ENCODE measurements around the gene GNA12. TPM values are rescaled to one million over a fixed set of nuclear protein-coding genes. Genes with fewer than 3 reads are reported as not detected.

Gene GNA12
- total RNA-seq, 5 donors from 2014 or later (not counting 1 experiment from before 2014, with no cell fraction given) = 17.9 to 22.5 (median 22.1) TPM

GRCh38 chr7:2818121-2818520, 26.0 kb downstream of the GNA12 start:
- DNase-seq (no peak), ATAC-seq (replicated peaks in 1 of 4) (no peak)
- Mint-ChIP-seq H3K4me1 (peaks cover 19 to 37% (median 24%) of the 10 kb centered on the region in 3 donors), H3K27me3 (no peaks in the 10 kb centered on the region), H3K27ac (no peak overlapping the region), H3K4me3 (no peak overlapping the region), H3K9me3 (no peaks in the 10 kb centered on the region), H3K36me3 (peaks cover 25% of the 10 kb centered on the region)
- Histone ChIP-seq H3K27ac (ENCODE audit: low read length) (no peak overlapping the region), H3K9me3 (no peaks in the 10 kb centered on the region), H3K4me3 (ENCODE audit: control insufficient read depth in 1 of 2, extremely low read depth in 1 of 2, low read length in 1 of 2) (no peak overlapping the region), H3K36me3 (ENCODE audit: control insufficient read depth in 2 of 2, extremely low read depth in 1 of 2, insufficient read depth in 1 of 2, low read length in 1 of 2) (no peaks in the 10 kb centered on the region), H3K27me3 (replicated peaks in 1 of 2; ENCODE audit: control insufficient read depth in 2 of 2, extremely low read depth in 1 of 2, insufficient read depth in 2 of 2, low read length in 1 of 2) (no peaks in the 10 kb centered on the region), H3K4me1 (ENCODE audit: control insufficient read depth in 1 of 2, extremely low read depth in 1 of 2, insufficient read depth in 2 of 2, low read length in 2 of 2) (no peaks in the 10 kb centered on the region)
- CTCF ChIA-PET = no interaction called here
- POLR2A ChIA-PET = no interaction called here
- WGBS (ENCODE audit: insufficient coverage) = 94% methylated on average over 5 of the region's 7 CpGs

- Mint-ChIP-seq H3K4me1 (peaks cover 19 to 33% (median 24%) of the 10 kb centered on the region in 3 donors), H3K9me3 (no peaks in the 10 kb centered on the region), H3K27ac (no peak overlapping the region), H3K36me3 (peaks cover 25% of the 10 kb centered on the region), H3K4me3 (no peak overlapping the region), H3K27me3 (no peaks in the 10 kb centered on the region)
- no peaks in the 10 kb centered on the region for H3K9me3 ChIP-seq
- no peak for DNase-seq
- H3K27me3 ChIP-seq (replicated peaks in 1 of 2; ENCODE audit: control insufficient read depth in 2 of 2, extremely low read depth in 1 of 2, insufficient read depth in 2 of 2, low read length in 1 of 2) = no peaks in the 10 kb centered on the region
- no peaks in the 10 kb centered on the region for H3K4me1 ChIP-seq (ENCODE audit: control insufficient read depth in 1 of 2, extremely low read depth in 1 of 2, insufficient read depth in 2 of 2, low read length in 2 of 2)
- 94% methylated on average over 2 of the region's 3 CpGs for WGBS (ENCODE audit: insufficient coverage)
- CTCF ChIA-PET = no interaction called here
- H3K4me3 ChIP-seq (ENCODE audit: control insufficient read depth in 1 of 2, extremely low read depth in 1 of 2, low read length in 1 of 2) = no peak overlapping the region
- ATAC-seq (replicated peaks in 1 of 4) = no peak
- no peak overlapping the region for H3K27ac ChIP-seq (ENCODE audit: low read length)
- POLR2A ChIA-PET = no interaction called here
- H3K36me3 ChIP-seq (ENCODE audit: control insufficient read depth in 2 of 2, extremely low read depth in 1 of 2, insufficient read depth in 1 of 2, low read length in 1 of 2) = no peaks in the 10 kb centered on the region
These were observed 26.7 kb downstream of the GNA12 start for GRCh38 chr7:2817456-2817855.

- Histone ChIP-seq H3K27me3 (replicated peaks in 1 of 2; ENCODE audit: control insufficient read depth in 2 of 2, extremely low read depth in 1 of 2, insufficient read depth in 2 of 2, low read length in 1 of 2) (no peaks in the 10 kb centered on the region), H3K27ac (ENCODE audit: low read length) (no peak overlapping the region), H3K9me3 (no peaks in the 10 kb centered on the region), H3K36me3 (ENCODE audit: control insufficient read depth in 2 of 2, extremely low read depth in 1 of 2, insufficient read depth in 1 of 2, low read length in 1 of 2) (no peaks in the 10 kb centered on the region), H3K4me3 (ENCODE audit: control insufficient read depth in 1 of 2, extremely low read depth in 1 of 2, low read length in 1 of 2) (no peak overlapping the region), H3K4me1 (ENCODE audit: control insufficient read depth in 1 of 2, extremely low read depth in 1 of 2, insufficient read depth in 2 of 2, low read length in 2 of 2) (no peaks in the 10 kb centered on the region)
- Mint-ChIP-seq H3K27me3 (no peaks in the 10 kb centered on the region), H3K4me1 (peaks cover 7 to 24% (median 13%) of the 10 kb centered on the region in 3 donors), H3K9me3 (no peaks in the 10 kb centered on the region), H3K36me3 (peaks cover 26% of the 10 kb centered on the region), H3K27ac (no peak overlapping the region), H3K4me3 (no peak overlapping the region)
- ChIA-PET POLR2A (no interaction called here), CTCF (no interaction called here)
- ATAC-seq (replicated peaks in 1 of 4) (no peak), DNase-seq (no peak)
- WGBS (ENCODE audit: insufficient coverage) = 97% methylated on average over 11 of the region's 16 CpGs
These were observed 28.2 kb downstream of the GNA12 start for GRCh38 chr7:2815875-2816245.

- Histone ChIP-seq H3K4me1 (ENCODE audit: control insufficient read depth in 1 of 2, extremely low read depth in 1 of 2, insufficient read depth in 2 of 2, low read length in 2 of 2) (no peaks in the 10 kb centered on the region), H3K36me3 (ENCODE audit: control insufficient read depth in 2 of 2, extremely low read depth in 1 of 2, insufficient read depth in 1 of 2, low read length in 1 of 2) (no peaks in the 10 kb centered on the region), H3K27ac (ENCODE audit: low read length) (no peak overlapping the region), H3K4me3 (ENCODE audit: control insufficient read depth in 1 of 2, extremely low read depth in 1 of 2, low read length in 1 of 2) (no peak overlapping the region), H3K9me3 (no peaks in the 10 kb centered on the region), H3K27me3 (replicated peaks in 1 of 2; ENCODE audit: control insufficient read depth in 2 of 2, extremely low read depth in 1 of 2, insufficient read depth in 2 of 2, low read length in 1 of 2) (no peaks in the 10 kb centered on the region)
- H3K4me3 Mint-ChIP-seq = no peak overlapping the region
- H3K4me1 Mint-ChIP-seq = peaks cover 10 to 29% (median 13%) of the 10 kb centered on the region in 3 donors
- H3K27ac Mint-ChIP-seq = no peak overlapping the region
- CTCF ChIA-PET = interaction anchor here in 1 of 2 donors (0.6 kb wide), 1 partner anchor 20 kb away, joined by 4 read pairs; no protein-coding TSS in a partner anchor
- no peak for ATAC-seq (replicated peaks in 1 of 4)
- 93% methylated on average over 28 of the region's 31 CpGs for WGBS (ENCODE audit: insufficient coverage)
- peaks cover 30% of the 10 kb centered on the region for H3K36me3 Mint-ChIP-seq
- no peaks in the 10 kb centered on the region for H3K27me3 Mint-ChIP-seq
- no peak for DNase-seq
- no peaks in the 10 kb centered on the region for H3K9me3 Mint-ChIP-seq
- POLR2A ChIA-PET = interaction anchor here in 1 of 2 donors (0.6 kb wide), 1 partner anchor 37 kb away, joined by 6 read pairs; no protein-coding TSS in a partner anchor
These were observed 28.9 kb downstream of the GNA12 start for GRCh38 chr7:2814946-2815874.

- CTCF ChIA-PET = interaction anchor here in 1 of 2 donors (0.6 kb wide), 1 partner anchor 19 kb away, joined by 4 read pairs; no protein-coding TSS in a partner anchor
- no peak overlapping the region for H3K27ac ChIP-seq (ENCODE audit: low read length)
- POLR2A ChIA-PET = interaction anchor here in 1 of 2 donors (0.6 kb wide), 1 partner anchor 38 kb away, joined by 6 read pairs; no protein-coding TSS in a partner anchor
These were observed 29.7 kb downstream of the GNA12 start for GRCh38 chr7:2814186-2814945.

GRCh38 chr7:2813350-2814185, 30.5 kb downstream of the GNA12 start:
- Histone ChIP-seq H3K4me3 (ENCODE audit: control insufficient read depth in 1 of 2, extremely low read depth in 1 of 2, low read length in 1 of 2) (no peak overlapping the region), H3K4me1 (ENCODE audit: control insufficient read depth in 1 of 2, extremely low read depth in 1 of 2, insufficient read depth in 2 of 2, low read length in 2 of 2) (no peaks in the 10 kb centered on the region), H3K36me3 (ENCODE audit: control insufficient read depth in 2 of 2, extremely low read depth in 1 of 2, insufficient read depth in 1 of 2, low read length in 1 of 2) (no peaks in the 10 kb centered on the region), H3K27me3 (replicated peaks in 1 of 2; ENCODE audit: control insufficient read depth in 2 of 2, extremely low read depth in 1 of 2, insufficient read depth in 2 of 2, low read length in 1 of 2) (no peaks in the 10 kb centered on the region), H3K9me3 (no peaks in the 10 kb centered on the region), H3K27ac (ENCODE audit: low read length) (no peak overlapping the region)
- no peaks in the 10 kb centered on the region for H3K9me3 Mint-ChIP-seq
- 99% methylated on average over 12 of the region's 20 CpGs for WGBS (ENCODE audit: insufficient coverage)
- no peak overlapping the region for H3K27ac Mint-ChIP-seq
- ATAC-seq (replicated peaks in 1 of 4) (no peak), DNase-seq (no peak)
- no peak overlapping the region for H3K4me3 Mint-ChIP-seq
- peaks cover 37% of the 10 kb centered on the region for H3K36me3 Mint-ChIP-seq
- no peaks in the 10 kb centered on the region for H3K27me3 Mint-ChIP-seq
- ChIA-PET CTCF (no interaction called here), POLR2A (no interaction called here)
- peaks cover 12 to 36% (median 13%) of the 10 kb centered on the region in 3 donors for H3K4me1 Mint-ChIP-seq

More at GRCh38 chr7:2814186-2814945, 29.7 kb downstream of the GNA12 start:
- Histone ChIP-seq H3K4me3 (ENCODE audit: control insufficient read depth in 1 of 2, extremely low read depth in 1 of 2, low read length in 1 of 2) (no peak overlapping the region), H3K4me1 (ENCODE audit: control insufficient read depth in 1 of 2, extremely low read depth in 1 of 2, insufficient read depth in 2 of 2, low read length in 2 of 2) (no peaks in the 10 kb centered on the region), H3K9me3 (no peaks in the 10 kb centered on the region), H3K27me3 (replicated peaks in 1 of 2; ENCODE audit: control insufficient read depth in 2 of 2, extremely low read depth in 1 of 2, insufficient read depth in 2 of 2, low read length in 1 of 2) (no peaks in the 10 kb centered on the region), H3K36me3 (ENCODE audit: control insufficient read depth in 2 of 2, extremely low read depth in 1 of 2, insufficient read depth in 1 of 2, low read length in 1 of 2) (no peaks in the 10 kb centered on the region)
- Mint-ChIP-seq H3K9me3 (no peaks in the 10 kb centered on the region), H3K27ac (no peak overlapping the region), H3K27me3 (no peaks in the 10 kb centered on the region), H3K36me3 (peaks cover 30% of the 10 kb centered on the region), H3K4me3 (no peak overlapping the region), H3K4me1 (peaks cover 6 to 29% (median 7%) of the 10 kb centered on the region in 3 donors)
- DNase-seq (no peak), ATAC-seq (replicated peaks in 1 of 4) (no peak)
- 93% methylated on average over 14 of the region's 16 CpGs for WGBS (ENCODE audit: insufficient coverage)
